NCI-H748 (cell line): ENCODE measurements around the gene TMEM223.
"Not testable (repeated sequence)": the region's sequence is repeated elsewhere in the genome, so short reads cannot be mapped to it uniquely, and the experiment has no call there.

Experiments
- DNase-seq: peaks from one replicate; lab custom pipeline; 2025; ENCODE audit not compliant: unreplicated experiment; lab: John Stamatoyannopoulos, UW

Gene TMEM223

DNA sequence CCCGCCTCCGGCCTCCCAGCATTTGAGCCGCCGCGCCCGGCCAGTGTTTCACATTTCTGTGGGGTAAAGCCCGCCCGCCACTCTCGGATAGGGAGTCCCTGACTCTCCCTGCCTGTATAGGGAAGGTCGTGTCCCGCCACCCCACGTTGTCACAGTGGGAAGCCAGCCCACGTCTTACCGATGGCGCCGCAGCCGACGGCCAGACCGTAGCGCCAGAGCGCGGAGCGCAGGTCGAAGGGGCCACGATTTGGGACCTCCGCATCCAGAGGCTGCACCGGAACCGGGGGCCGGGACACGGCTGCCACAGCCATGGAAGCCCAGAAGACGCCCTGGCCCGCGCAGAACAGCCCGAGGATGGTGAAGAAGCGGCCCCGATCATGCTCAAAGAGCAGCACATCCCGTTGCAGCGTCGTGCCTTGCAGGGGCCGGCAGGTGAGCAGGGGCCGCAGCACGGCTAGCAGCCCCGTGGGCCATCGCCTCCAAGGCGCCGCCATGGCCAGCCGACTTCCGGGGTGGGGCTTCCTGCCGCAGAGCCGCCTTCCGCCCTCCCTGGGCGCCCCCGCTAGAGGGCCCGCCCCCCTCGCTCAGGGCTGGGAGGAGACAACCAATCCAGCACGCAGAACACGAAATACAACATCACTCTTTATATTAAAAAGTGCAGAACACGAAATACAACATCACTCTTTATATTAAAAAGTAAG, at the start of gene TMEM223:
Gene TMEM223 (minus strand): TSS at position 506 of the 701 bp plus-strand sequence. CDS start 12 bp downstream, at position 494.
- peak; percentile 85 for DNase-seq

DNA sequence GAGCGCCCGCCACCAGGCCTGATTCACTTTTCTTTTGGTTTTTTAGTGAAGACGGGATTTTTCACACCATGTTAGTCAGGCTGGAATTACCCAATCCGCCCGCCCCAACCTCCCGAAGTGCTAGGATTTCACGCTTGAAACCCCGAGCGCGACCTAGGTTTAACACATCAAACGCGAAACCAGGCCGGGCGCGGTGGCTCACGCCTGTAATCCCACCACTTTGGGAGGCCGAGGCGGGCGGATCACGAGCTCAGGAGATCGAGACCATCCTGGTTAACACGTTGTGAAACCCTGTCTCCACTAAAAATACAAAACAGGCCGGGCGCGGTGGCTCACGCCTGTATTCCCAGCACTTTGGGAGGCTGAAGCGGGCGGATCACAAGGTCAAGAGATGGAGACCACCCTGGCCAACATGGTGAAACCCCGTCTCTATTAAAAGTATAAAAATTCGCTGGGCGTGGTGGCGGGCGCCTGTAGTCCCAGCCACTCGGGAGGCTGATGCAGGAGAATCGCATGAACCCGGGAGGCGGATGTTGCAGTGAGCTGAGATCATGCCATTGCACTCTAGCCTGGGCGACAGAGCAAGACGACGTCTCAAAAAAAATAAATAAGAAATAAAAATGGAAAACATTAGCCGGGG, 49.0 kb upstream of the TMEM223 start:
- DNase-seq: peak; percentile 73

GRCh38 chr11:62839050-62839945, 47.5 kb upstream of the TMEM223 start, which contains the start of gene WDR74:
Gene WDR74, minus strand, starts transcription at chr11:62839590. Its CDS starts 20 bp downstream, at chr11:62839570.
- peak; percentile 95 for DNase-seq

GRCh38 chr11:62835336-62835735, 43.5 kb upstream of the TMEM223 start:
- DNase-seq: no peak

GRCh38 chr11:62832336-62833234, 40.8 kb upstream of the TMEM223 start, which contains the start of gene TEX54:
Gene TEX54, minus strand, starts transcription at chr11:62832841.
- no peak for DNase-seq

- peak; percentile 97 for DNase-seq
These were observed 39.9 kb upstream of the TMEM223 start, which contains the start of gene STX5 for GRCh38 chr11:62831520-62832335. Gene STX5, minus strand, starts transcription at chr11:62832051. Its CDS starts 808 bp downstream, at chr11:62831243.

DNA sequence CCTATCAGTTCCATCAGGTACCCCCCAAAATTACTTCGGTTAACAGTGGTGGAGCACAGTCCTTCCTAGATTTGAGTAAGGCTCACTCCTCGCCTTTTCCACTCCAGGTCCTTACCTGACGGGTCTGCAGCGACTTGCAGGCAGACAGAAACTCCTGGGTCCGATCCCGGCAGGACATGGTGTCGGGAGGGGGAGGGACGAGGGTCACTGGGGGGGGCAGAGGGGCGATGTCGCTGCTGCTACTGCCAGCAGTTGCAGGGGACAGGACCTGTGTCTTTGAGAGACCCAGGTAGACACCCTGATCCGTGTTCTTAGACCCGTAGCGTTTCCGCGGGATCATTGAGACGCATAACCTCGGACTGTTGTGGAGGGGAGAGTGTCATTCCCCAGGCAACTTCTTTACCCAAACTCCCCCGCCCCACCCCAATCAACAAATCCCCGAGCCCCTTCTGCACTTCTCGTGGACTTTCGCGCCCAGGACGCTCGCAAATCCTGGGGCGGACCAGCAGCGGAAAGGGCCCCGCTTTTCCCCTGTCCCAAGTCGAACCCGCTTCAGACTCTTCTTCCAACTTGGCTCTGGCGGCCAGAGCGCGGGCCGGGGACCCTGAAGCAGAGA, 39.2 kb upstream of the TMEM223 start:
- no peak for DNase-seq

DNA sequence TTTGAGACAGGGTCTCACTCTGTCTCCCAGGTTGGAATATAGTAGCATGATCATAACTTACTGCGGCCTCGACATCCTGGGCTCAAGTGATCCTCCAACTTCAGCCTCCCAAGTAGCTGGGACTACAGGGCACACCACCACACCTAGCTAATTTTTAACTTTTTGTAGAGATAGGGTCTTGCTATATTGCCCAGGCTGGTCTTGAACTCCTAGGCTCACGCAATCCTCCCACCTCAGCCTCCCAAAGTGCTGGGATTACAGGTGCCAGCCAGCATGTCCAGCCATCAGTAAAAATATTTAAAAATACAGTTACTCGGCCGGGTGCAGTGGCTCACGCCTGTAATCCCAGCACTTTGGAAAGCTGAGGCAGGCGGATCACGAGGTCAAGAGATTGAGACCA, 36.3 kb upstream of the TMEM223 start:
- not testable (repeated sequence) for DNase-seq

GRCh38 chr11:62823677-62824076, 31.9 kb upstream of the TMEM223 start:
- DNase-seq: no peak

DNA sequence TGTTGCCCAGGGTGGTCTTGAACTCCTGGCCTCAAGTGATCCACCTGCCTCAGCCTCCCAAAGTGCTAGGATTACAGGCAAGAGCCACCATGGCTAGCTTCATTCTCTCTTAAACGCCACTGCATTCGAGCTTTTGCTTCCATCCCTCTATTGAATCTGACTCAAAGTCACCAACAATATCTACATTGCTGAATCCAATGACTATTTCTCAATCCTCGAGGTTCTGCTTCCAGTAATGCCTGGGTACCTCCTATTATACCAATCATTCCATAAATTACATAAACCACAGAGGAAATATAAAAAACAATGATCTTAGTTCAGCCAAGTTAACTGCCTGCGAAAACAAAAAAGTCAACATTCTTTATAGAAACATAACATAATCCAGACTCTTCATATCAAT, 25.3 kb upstream of the TMEM223 start:
- no peak for DNase-seq

DNA sequence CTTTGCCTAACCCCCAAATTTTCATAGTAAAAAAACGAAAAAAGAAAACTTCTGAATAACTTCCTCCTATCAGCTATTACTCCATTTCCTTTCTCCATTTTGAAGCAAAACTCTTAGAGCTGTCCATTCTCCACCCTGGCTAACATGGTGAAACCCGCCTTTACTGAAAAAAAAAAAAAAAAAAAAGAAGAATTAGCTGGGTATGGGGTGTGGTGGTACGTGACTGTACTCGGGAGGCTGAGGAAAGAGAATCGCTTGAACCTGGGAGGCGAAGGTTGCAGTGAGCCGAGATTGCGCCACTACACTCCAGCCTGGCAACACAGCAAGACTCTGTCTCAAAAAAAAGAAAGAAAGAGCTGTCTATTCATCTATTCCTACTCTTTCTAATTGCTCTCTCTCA, 24.8 kb upstream of the TMEM223 start:
- no peak for DNase-seq

GRCh38 chr11:62811659-62812058, 19.9 kb upstream of the TMEM223 start:
- DNase-seq: no peak

DNA sequence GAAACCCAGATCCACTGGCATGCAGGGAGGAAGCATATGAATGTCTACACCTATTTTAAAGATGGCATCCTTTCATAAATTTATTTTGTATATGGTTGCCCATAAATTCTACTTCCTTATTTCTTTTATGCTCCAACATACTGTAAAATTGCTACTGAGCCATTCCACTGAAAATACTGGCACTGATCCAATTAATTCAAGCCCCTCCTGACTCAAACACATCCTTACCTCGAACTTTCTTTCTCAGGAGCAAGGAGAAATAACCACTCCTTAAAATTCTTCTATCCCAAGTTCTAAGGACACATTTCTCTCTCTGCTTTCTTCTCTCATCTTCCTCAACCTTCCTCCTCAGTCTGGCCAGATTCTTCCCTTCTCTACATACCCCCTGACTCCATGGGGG, 18.9 kb upstream of the TMEM223 start:
- no peak for DNase-seq

GRCh38 chr11:62806611-62807121, 14.9 kb upstream of the TMEM223 start:
- no peak for DNase-seq

GRCh38 chr11:62805961-62806441, 14.2 kb upstream of the TMEM223 start:
- peak; percentile 38 for DNase-seq

DNA sequence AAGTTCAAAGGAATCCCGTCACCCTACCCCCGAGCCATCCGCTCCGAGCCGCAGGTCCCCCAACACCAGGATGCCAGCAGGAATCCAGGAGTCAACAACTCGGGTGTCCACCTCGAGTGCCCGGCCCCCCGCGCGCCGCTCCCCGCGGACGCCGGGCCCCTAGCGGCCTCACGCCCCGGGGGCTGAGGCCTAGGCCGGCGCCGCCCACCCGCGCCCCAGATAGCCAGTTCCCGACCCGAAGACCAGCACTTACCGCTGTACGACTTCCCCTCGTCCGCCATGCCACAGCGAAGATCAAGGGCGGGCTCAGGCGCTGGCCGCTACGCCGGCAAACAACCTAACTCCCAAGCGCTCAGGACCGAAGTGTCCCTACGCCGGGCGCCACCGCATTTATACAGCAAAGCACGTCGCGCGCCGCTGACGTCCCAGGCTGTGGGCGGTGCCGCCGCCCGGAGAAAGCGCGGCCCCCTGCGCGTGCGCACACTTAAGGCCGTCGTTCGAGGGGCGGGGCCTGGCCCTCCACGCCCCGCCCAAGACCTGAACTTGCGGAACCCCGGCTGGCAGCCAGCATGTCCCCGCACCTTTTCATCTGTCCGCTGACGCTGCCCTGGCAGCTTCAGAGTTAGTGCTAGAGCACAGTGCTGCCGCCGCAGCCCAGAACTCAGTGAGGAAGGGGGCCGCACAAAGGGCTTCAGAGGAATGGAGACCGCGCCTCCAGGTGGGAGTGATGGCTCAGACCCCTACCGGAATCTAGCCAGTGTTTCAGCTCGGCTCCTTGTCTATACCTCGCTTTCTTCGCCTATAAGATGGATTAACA, 13.5 kb upstream of the TMEM223 start, which contains the start of gene NXF1:
Gene NXF1 (minus strand): TSS at position 365 of the 817 bp plus-strand sequence. CDS start 84 bp downstream, at position 281.
- peak; percentile 94 for DNase-seq

DNA sequence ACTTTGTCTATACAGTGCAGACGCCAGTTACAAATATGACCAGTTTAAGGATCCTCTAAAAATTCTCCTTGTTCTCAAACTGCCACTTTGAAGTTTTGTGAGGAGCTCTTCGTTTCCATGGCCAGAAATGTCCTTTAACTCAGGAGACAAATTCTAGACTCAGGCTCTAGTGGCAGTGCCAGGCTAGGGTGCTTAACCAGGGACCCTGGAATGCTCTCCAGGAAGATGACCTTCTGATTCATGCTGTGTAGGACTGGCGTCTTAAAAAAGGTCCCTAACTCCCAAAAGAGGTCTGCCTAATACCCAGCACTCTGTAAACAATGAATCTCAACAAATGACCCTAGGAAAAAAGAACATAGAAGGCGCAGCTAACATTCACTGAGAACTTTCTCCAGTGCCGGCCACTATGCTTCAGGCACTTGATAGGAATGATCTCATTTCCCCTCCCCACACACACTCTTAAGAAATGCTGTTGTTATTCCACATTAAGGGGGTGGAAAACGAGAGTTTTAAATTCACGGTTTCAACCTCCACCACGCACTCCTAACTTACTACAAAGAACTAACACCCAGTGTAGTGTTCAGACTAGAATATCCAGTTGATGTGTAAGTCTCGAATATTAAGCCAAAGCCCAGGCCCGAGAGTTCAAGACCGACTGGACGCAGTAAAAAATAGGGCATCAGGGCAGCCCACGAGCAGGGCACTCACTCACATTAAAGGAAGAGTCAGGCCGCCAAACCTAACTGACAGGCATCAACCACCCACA, 12.7 kb upstream of the TMEM223 start:
- peak; percentile 53 for DNase-seq
